ENCODE results near the gene AKAP7.

The AKAP7 gene

GRCh38 chr6:131197716-131198115, 62.4 kb downstream of the AKAP7 start:
- peaks cover 13% of the 10 kb centered on the region for H3K9me3 Mint-ChIP-seq
- peaks cover 3% of the 10 kb centered on the region for H3K36me3 Mint-ChIP-seq (ENCODE audit: low read depth)
- H3K27ac Mint-ChIP-seq = no peak overlapping the region
- H3K4me3 Mint-ChIP-seq = no peak overlapping the region
- no peaks in the 10 kb centered on the region for H3K27me3 Mint-ChIP-seq
- intact Hi-C loops (cut with micrococcal nuclease) = loop anchor here (5.0 kb wide), 1 partner anchor 335 kb away; no protein-coding TSS in a partner anchor
- peaks cover 8% of the 10 kb centered on the region for H3K4me1 Mint-ChIP-seq (ENCODE audit: low read depth)

GRCh38 chr6:131199568-131200272, 64.5 kb downstream of the AKAP7 start:
- Mint-ChIP-seq H3K4me3 (no peak overlapping the region), H3K9me3 (no peaks in the 10 kb centered on the region), H3K27ac (no peak overlapping the region), H3K4me1 (ENCODE audit: low read depth) (peaks cover 8% of the 10 kb centered on the region), H3K27me3 (no peaks in the 10 kb centered on the region), H3K36me3 (ENCODE audit: low read depth) (no peaks in the 10 kb centered on the region)
- intact Hi-C loops (cut with micrococcal nuclease) = loop anchor here (5.0 kb wide), 1 partner anchor 333 kb away; no protein-coding TSS in a partner anchor

DNA sequence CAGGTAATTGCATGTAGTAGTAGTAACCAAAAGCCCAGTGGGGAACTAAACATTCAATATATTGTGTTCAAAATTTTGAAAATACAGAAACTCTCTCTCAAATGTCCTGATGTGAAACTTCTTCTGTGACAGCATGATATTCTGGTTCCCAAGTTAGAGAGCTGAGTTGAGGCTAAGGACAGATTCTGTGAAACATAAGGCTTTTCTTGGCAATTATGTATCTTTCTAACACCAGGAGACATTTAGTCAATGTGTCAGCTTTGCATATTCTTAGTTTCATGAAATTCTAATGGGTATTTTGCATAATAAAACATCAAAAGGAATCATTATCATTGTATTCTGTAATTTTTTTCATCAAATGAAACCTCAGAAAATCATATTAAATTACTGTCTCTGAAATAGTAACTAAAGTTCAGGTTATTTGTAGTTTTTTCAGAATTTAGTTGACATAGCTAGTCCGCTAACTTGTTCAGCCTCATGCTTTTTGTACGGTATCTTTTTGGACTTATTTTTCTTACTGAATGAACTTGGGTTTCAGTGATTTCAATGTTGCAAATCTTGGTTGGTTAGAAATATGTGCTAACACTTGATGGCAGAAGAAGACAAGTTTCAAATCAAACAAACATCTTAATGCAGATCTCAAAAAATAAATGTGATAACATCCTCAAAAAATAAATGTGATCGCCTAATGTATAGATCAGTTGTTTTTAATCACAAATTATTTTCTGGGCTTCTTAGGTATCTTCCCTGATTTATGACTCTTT, 70.4 kb downstream of the AKAP7 start:
- H3K4me1 Mint-ChIP-seq (ENCODE audit: low read depth) = no peaks in the 10 kb centered on the region
- H3K36me3 Mint-ChIP-seq (ENCODE audit: low read depth) = no peaks in the 10 kb centered on the region
- intact Hi-C loops (cut with micrococcal nuclease) = no loop called here
- H3K27ac Mint-ChIP-seq = no peak overlapping the region
- no peaks in the 10 kb centered on the region for H3K27me3 Mint-ChIP-seq
- no peak overlapping the region for H3K4me3 Mint-ChIP-seq
- no peaks in the 10 kb centered on the region for H3K9me3 Mint-ChIP-seq

GRCh38 chr6:131206463-131207251, 71.4 kb downstream of the AKAP7 start:
- Mint-ChIP-seq H3K9me3 (no peaks in the 10 kb centered on the region), H3K4me3 (no peak overlapping the region), H3K27me3 (no peaks in the 10 kb centered on the region), H3K36me3 (ENCODE audit: low read depth) (no peaks in the 10 kb centered on the region), H3K4me1 (ENCODE audit: low read depth) (no peaks in the 10 kb centered on the region), H3K27ac (no peak overlapping the region)
- intact Hi-C loops (cut with micrococcal nuclease) = no loop called here

DNA sequence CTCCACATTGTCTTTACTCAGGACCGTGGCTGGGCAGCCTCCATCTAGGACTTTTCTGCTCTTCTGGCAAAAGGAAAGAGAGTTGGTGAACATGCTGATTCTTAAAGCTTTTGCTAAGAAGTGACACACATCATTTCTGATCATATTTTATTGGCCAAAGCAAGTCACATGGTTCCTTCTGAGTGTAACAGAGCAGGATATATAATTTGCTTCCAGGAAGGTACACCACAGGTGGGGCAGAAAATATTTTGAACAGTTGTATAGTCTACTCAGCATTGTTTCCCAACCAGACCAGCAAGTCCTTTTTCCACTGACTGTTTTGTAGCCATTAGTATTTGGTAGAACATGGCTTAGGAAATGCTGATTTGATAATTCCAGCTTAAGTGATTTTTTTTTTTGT, 73.5 kb downstream of the AKAP7 start:
- no peaks in the 10 kb centered on the region for H3K36me3 Mint-ChIP-seq (ENCODE audit: low read depth)
- H3K27ac Mint-ChIP-seq = no peak overlapping the region
- no peak overlapping the region for H3K4me3 Mint-ChIP-seq
- no peaks in the 10 kb centered on the region for H3K9me3 Mint-ChIP-seq
- intact Hi-C loops (cut with micrococcal nuclease) = no loop called here
- no peaks in the 10 kb centered on the region for H3K4me1 Mint-ChIP-seq (ENCODE audit: low read depth)
- no peaks in the 10 kb centered on the region for H3K27me3 Mint-ChIP-seq

DNA sequence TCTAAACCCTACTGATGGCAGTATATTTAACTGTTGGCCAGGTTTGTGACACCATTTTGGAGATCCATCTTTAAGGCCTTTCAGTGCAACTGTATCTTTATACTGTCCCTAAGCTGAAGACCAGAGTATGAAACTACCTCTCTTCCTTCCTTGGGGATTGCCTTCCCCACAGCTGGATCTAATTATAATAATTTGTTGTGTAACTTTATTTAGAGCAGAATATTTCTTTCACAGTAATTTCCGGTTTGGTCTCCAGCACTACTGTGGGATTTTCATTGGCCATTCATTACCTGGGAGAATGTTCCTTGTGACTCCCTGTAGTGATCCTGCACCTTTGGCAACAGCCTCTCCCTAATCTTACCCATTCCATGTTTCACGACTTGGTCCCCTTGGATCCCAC, 75.2 kb downstream of the AKAP7 start:
- Mint-ChIP-seq H3K4me1 (ENCODE audit: low read depth) (no peaks in the 10 kb centered on the region), H3K4me3 (no peak overlapping the region), H3K27me3 (no peaks in the 10 kb centered on the region), H3K27ac (no peak overlapping the region), H3K9me3 (no peaks in the 10 kb centered on the region), H3K36me3 (ENCODE audit: low read depth) (no peaks in the 10 kb centered on the region)
- intact Hi-C loops (cut with micrococcal nuclease) = no loop called here

DNA sequence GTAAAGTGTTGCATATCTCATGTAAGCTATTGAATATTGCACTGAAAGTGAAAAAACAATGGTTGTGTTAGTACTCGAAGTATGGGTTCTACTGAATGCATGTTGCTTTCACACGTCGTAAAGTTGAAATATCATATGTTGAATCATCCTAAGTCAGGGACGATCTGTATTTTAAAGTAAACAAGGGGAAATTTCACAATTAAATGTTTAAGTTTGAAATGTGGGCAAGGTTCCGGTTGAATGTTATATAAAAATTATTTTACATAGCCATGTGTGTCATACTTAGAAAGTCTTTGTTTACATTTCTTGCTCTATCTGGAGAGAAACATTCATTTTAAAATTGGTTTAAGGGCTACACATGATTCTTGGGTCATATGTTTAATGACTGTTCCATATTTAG, 76.8 kb downstream of the AKAP7 start:
- no peaks in the 10 kb centered on the region for H3K27me3 Mint-ChIP-seq
- H3K9me3 Mint-ChIP-seq = no peaks in the 10 kb centered on the region
- H3K36me3 Mint-ChIP-seq (ENCODE audit: low read depth) = no peaks in the 10 kb centered on the region
- no peaks in the 10 kb centered on the region for H3K4me1 Mint-ChIP-seq (ENCODE audit: low read depth)
- H3K4me3 Mint-ChIP-seq = no peak overlapping the region
- intact Hi-C loops (cut with micrococcal nuclease) = no loop called here
- H3K27ac Mint-ChIP-seq = no peak overlapping the region

DNA sequence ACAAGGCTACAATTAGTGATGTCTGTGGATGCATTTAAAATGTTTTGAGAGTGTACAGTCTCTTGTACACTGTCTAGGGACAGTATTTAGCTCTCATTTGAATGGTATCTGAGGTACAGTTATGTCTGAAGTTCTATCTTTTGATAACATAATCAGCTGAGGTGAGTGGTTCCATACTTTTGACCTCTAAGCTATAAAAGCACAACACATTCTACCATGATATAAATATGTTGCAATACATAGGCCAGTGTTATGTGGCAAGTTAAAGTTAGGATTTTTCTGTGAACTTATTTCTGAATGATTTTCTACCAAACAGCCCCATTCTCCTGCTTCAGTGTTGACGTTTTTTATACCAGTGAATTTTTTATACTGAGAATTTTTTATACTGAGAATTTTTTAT, 77.6 kb downstream of the AKAP7 start:
- Mint-ChIP-seq H3K4me1 (ENCODE audit: low read depth) (no peaks in the 10 kb centered on the region), H3K4me3 (no peak overlapping the region), H3K36me3 (ENCODE audit: low read depth) (no peaks in the 10 kb centered on the region), H3K27me3 (no peaks in the 10 kb centered on the region), H3K9me3 (no peaks in the 10 kb centered on the region), H3K27ac (no peak overlapping the region)
- intact Hi-C loops (cut with micrococcal nuclease) = no loop called here

GRCh38 chr6:131213501-131213990, 78.3 kb downstream of the AKAP7 start:
- H3K27ac Mint-ChIP-seq = no peak overlapping the region

DNA sequence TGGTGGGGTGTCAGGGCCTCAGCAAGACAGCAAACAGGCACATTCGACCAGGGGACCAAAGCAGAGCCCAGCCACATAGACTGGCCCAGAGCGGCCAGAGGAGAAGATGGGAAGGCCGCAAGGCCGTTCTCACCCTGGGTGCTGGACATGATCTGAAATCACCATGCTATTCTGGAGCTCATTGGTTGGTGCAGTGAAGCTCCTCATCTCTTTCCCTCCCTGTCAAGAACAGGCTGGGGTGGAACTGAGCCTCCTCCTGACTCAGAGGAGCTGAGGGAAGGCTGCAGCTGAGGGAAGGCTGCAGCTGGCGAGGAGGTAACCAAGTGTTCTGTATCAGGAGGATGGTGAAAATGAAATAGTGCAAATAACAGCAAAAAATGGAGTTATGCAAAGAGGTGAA, 80.0 kb downstream of the AKAP7 start:
- H3K27me3 Mint-ChIP-seq = no peaks in the 10 kb centered on the region
- no peaks in the 10 kb centered on the region for H3K36me3 Mint-ChIP-seq (ENCODE audit: low read depth)
- no peak overlapping the region for H3K4me3 Mint-ChIP-seq
- H3K4me1 Mint-ChIP-seq (ENCODE audit: low read depth) = no peaks in the 10 kb centered on the region
- H3K27ac Mint-ChIP-seq = no peak overlapping the region
- no peaks in the 10 kb centered on the region for H3K9me3 Mint-ChIP-seq
- intact Hi-C loops (cut with micrococcal nuclease) = no loop called here

More at GRCh38 chr6:131213501-131213990, 78.3 kb downstream of the AKAP7 start:
- intact Hi-C loops (cut with micrococcal nuclease) = no loop called here
- H3K4me1 Mint-ChIP-seq (ENCODE audit: low read depth) = no peaks in the 10 kb centered on the region
- no peaks in the 10 kb centered on the region for H3K36me3 Mint-ChIP-seq (ENCODE audit: low read depth)
- H3K27me3 Mint-ChIP-seq = no peaks in the 10 kb centered on the region
- H3K9me3 Mint-ChIP-seq = no peaks in the 10 kb centered on the region
- H3K4me3 Mint-ChIP-seq = no peak overlapping the region

GRCh38 chr6:131216246-131216645, 81.0 kb downstream of the AKAP7 start:
- H3K36me3 Mint-ChIP-seq (ENCODE audit: low read depth) = peaks cover 5% of the 10 kb centered on the region
- H3K27me3 Mint-ChIP-seq = no peaks in the 10 kb centered on the region
- intact Hi-C loops (cut with micrococcal nuclease) = no loop called here
- H3K4me1 Mint-ChIP-seq (ENCODE audit: low read depth) = no peaks in the 10 kb centered on the region
- no peaks in the 10 kb centered on the region for H3K9me3 Mint-ChIP-seq
- no peak overlapping the region for H3K27ac Mint-ChIP-seq
- no peak overlapping the region for H3K4me3 Mint-ChIP-seq

DNA sequence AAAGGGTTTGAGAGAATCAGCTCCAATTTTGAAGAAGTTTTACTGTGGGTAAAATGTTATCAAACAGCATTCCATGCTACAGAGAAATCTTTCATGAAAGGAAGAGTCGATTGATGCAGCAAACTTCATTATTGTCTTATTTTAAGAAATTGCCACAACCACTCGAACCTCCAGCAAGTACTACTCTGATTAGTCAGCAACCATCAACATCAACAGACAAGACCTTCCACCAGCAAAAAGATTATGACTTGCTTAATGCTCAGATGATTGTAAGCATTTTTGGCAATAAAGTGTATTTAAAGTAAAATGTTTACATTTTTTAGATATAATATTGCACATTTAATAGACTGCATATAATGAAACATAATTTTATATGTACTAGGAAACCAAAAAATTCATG, 87.5 kb downstream of the AKAP7 start:
- no peak overlapping the region for H3K27ac Mint-ChIP-seq
- peaks cover 6% of the 10 kb centered on the region for H3K36me3 Mint-ChIP-seq (ENCODE audit: low read depth)
- no peaks in the 10 kb centered on the region for H3K9me3 Mint-ChIP-seq
- no peak overlapping the region for H3K4me3 Mint-ChIP-seq
- H3K27me3 Mint-ChIP-seq = no peaks in the 10 kb centered on the region
- H3K4me1 Mint-ChIP-seq (ENCODE audit: low read depth) = no peaks in the 10 kb centered on the region
- intact Hi-C loops (cut with micrococcal nuclease) = no loop called here

GRCh38 chr6:131223416-131223815, 88.1 kb downstream of the AKAP7 start:
- intact Hi-C loops (cut with micrococcal nuclease) = no loop called here
- H3K27me3 Mint-ChIP-seq = no peaks in the 10 kb centered on the region
- no peaks in the 10 kb centered on the region for H3K9me3 Mint-ChIP-seq
- H3K4me1 Mint-ChIP-seq (ENCODE audit: low read depth) = no peaks in the 10 kb centered on the region
- no peak overlapping the region for H3K4me3 Mint-ChIP-seq
- peaks cover 6% of the 10 kb centered on the region for H3K36me3 Mint-ChIP-seq (ENCODE audit: low read depth)
- no peak overlapping the region for H3K27ac Mint-ChIP-seq

DNA sequence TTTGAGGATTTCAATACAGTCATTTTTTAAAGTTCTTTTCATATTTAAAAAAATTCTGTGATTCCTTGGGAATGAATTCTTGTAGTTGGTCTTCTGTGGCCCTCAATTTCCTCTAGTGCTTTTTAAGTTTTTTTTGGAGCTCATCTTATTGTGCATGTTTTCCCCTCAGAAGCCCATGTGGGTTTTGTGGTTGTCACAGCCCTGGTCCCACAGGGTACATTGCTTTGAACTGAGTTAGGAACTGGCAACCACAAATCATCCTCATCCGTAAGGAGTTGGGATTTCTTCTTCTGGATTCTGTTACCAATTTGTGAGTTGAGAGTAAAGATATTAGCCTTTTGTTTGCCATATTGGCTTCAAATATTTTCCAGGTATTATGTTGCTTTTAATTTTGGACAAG, 89.9 kb downstream of the AKAP7 start:
- no peaks in the 10 kb centered on the region for H3K9me3 Mint-ChIP-seq
- intact Hi-C loops (cut with micrococcal nuclease) = no loop called here
- H3K4me3 Mint-ChIP-seq = no peak overlapping the region
- no peaks in the 10 kb centered on the region for H3K27me3 Mint-ChIP-seq
- H3K36me3 Mint-ChIP-seq (ENCODE audit: low read depth) = peaks cover 6% of the 10 kb centered on the region
- no peaks in the 10 kb centered on the region for H3K4me1 Mint-ChIP-seq (ENCODE audit: low read depth)
- H3K27ac Mint-ChIP-seq = no peak overlapping the region

Measured in dendritic cell treated with granulocyte-macrophage colony-stimulating factor and Interleukin-4, amounts not matched to agents 40 ng/mL and 50 ng/mL, for 4 days (primary cell).